Ishikawa (cell line): ENCODE results near the gene SLC37A1.

Source experiments
- CEBPB ChIP-seq: IDR thresholded peaks from 2 replicates; pipeline ENCODE4 v1.6.1; 2012
- CREB1 ChIP-seq: IDR thresholded peaks from 2 replicates; pipeline ENCODE4 v1.6.1; 2012; ENCODE audit warnings: low read depth
- EGR1 ChIP-seq: IDR thresholded peaks from 2 replicates; pipeline ENCODE4 v1.6.1; 2012
- EP300 ChIP-seq: IDR thresholded peaks from 2 replicates; pipeline ENCODE4 v1.6.1; 2012; ENCODE audit warnings: borderline replicate concordance
- FOXM1 ChIP-seq: IDR thresholded peaks from 2 replicates; pipeline ENCODE4 v1.6.1; 2012; ENCODE audit warnings: low read depth, borderline replicate concordance
- NFIC ChIP-seq: IDR thresholded peaks from 2 replicates; pipeline ENCODE4 v1.6.1; 2012
- RAD21 ChIP-seq: IDR thresholded peaks from 2 replicates; pipeline ENCODE4 v1.6.1; 2012; ENCODE audit warnings: low read depth
- TAF1 ChIP-seq: IDR thresholded peaks from 2 replicates; pipeline ENCODE4 v1.6.1; 2012; ENCODE audit warnings: low read depth, mild to moderate bottlenecking
- TCF12 ChIP-seq: IDR thresholded peaks from 2 replicates; pipeline ENCODE4 v1.6.1; 2012; ENCODE audit warnings: low read depth
- TEAD4 ChIP-seq: IDR thresholded peaks from 2 replicates; pipeline ENCODE4 v1.6.1; 2012
- USF1 ChIP-seq: IDR thresholded peaks from 2 replicates; pipeline ENCODE4 v1.6.1; 2012
- YY1 ChIP-seq: IDR thresholded peaks from 2 replicates; pipeline ENCODE4 v1.6.1; 2012; ENCODE audit warnings: low read depth
- ZBTB7A ChIP-seq: IDR thresholded peaks from 2 replicates; pipeline ENCODE4 v1.6.1; 2012; ENCODE audit warnings: low read depth
- TF ChIP-seq, protein P1 (sequence below): IDR thresholded peaks from 2 replicates; pipeline ENCODE4 v1.6.1; 2012; ENCODE audit warnings: low read depth, mild to moderate bottlenecking
- TF ChIP-seq, protein P2 (sequence below): IDR thresholded peaks from 2 replicates; pipeline ENCODE4 v1.6.1; 2012

SLC37A1 gene

GRCh38 chr21:42587036-42587435, 73.4 kb downstream of the SLC37A1 start:
- TF ChIP-seq USF1 (no peak), RAD21 (no peak)

GRCh38 chr21:42590431-42591131, 76.9 kb downstream of the SLC37A1 start:
- no peak for TF ChIP-seq CEBPB

- no peak for TF ChIP-seq YY1
- TF ChIP-seq, protein P1, sequence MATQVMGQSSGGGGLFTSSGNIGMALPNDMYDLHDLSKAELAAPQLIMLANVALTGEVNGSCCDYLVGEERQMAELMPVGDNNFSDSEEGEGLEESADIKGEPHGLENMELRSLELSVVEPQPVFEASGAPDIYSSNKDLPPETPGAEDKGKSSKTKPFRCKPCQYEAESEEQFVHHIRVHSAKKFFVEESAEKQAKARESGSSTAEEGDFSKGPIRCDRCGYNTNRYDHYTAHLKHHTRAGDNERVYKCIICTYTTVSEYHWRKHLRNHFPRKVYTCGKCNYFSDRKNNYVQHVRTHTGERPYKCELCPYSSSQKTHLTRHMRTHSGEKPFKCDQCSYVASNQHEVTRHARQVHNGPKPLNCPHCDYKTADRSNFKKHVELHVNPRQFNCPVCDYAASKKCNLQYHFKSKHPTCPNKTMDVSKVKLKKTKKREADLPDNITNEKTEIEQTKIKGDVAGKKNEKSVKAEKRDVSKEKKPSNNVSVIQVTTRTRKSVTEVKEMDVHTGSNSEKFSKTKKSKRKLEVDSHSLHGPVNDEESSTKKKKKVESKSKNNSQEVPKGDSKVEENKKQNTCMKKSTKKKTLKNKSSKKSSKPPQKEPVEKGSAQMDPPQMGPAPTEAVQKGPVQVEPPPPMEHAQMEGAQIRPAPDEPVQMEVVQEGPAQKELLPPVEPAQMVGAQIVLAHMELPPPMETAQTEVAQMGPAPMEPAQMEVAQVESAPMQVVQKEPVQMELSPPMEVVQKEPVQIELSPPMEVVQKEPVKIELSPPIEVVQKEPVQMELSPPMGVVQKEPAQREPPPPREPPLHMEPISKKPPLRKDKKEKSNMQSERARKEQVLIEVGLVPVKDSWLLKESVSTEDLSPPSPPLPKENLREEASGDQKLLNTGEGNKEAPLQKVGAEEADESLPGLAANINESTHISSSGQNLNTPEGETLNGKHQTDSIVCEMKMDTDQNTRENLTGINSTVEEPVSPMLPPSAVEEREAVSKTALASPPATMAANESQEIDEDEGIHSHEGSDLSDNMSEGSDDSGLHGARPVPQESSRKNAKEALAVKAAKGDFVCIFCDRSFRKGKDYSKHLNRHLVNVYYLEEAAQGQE, result no peak
- TF ChIP-seq ZBTB7A, result no peak
- TF ChIP-seq NFIC, result no peak
- TF ChIP-seq, protein P2, sequence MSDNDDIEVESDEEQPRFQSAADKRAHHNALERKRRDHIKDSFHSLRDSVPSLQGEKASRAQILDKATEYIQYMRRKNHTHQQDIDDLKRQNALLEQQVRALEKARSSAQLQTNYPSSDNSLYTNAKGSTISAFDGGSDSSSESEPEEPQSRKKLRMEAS, result no peak
- TF ChIP-seq EP300, result no peak
- TF ChIP-seq FOXM1, result no peak
- no peak for TF ChIP-seq TCF12
- no peak for TF ChIP-seq TEAD4
- TF ChIP-seq USF1, result no peak
- no peak for TF ChIP-seq RAD21
- TF ChIP-seq CREB1, result no peak
- TF ChIP-seq EGR1, result no peak
- TF ChIP-seq TAF1, result no peak
- TF ChIP-seq CEBPB, result no peak
Measured at GRCh38 chr21:42591170-42591869, 77.7 kb downstream of the SLC37A1 start.

GRCh38 chr21:42592156-42592820, 78.6 kb downstream of the SLC37A1 start:
- TF ChIP-seq CEBPB (no peak), EP300 (no peak), USF1 (no peak), FOXM1 (no peak), TCF12 (no peak), CREB1 (no peak), RAD21 (no peak), EGR1 (no peak), ZBTB7A (no peak), TAF1 (no peak), NFIC (no peak), YY1 (no peak)
- TF ChIP-seq, protein P2, result no peak
- TF ChIP-seq, protein P1, result no peak

DNA sequence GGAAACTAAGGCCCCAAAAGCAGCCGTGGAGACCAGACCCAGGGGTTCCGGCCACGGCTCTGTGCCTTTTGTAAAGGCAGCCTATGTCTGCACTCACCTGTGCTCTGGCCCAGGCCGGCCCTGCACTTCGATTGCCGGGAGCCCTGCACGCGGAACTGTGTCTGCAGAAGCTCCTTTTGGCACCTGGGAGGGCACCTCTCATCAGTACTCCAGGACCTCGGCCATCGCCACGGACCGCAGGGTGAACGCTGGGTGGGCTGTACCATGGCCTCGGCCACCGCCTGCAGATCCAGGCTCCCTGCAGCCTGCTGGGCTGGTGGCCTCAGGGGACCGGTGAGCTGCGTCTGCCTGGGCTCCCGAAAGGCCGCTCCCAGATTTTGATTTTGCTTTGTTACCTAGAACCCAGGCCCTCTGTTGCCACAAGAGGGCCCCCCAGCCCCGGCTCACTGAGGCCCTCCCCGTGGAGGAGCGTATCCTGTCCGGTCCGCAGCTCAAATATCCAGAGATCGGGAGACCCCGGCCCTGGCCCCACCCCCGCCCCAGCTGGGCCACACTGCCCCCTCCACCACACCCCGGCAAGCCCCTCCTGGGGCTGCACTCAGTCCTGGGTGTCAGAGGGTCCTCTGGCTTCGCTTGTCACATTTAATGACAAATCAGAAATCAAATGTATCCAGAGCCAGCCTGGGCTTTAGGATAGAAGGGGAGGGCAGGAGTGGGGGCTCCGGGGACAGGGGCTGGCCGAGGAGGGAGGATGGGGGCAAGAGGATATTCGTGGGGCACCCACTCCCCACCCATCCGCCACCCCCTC, 79.6 kb downstream of the SLC37A1 start:
- TF ChIP-seq RAD21, result peak; percentile 88
- no peak for TF ChIP-seq CREB1
